Skin of body (tissue), 2 donors: ENCODE measurements around the gene DNAI4. TPM values are rescaled to one million over a fixed set of nuclear protein-coding genes. Genes with fewer than 3 reads are reported as not detected.
A peak's percentile ranks its signal among the peaks of the same experiment; 100 is the strongest.
"Not testable (repeated sequence)": the region's sequence is repeated elsewhere in the genome, so short reads cannot be mapped to it uniquely, and the experiment has no call there.

Source experiments
- DNase-seq: peaks from one replicate; lab custom pipeline; 2025; lab: John Stamatoyannopoulos, UW
- total RNA-seq: library from RNA; depleted of rRNA; stranded (reverse); fragments of >200 nt; gene quantifications from one replicate; pipeline ENCODE4 v1.2.3, GENCODE V29; 2014

DNAI4 gene, protein sequence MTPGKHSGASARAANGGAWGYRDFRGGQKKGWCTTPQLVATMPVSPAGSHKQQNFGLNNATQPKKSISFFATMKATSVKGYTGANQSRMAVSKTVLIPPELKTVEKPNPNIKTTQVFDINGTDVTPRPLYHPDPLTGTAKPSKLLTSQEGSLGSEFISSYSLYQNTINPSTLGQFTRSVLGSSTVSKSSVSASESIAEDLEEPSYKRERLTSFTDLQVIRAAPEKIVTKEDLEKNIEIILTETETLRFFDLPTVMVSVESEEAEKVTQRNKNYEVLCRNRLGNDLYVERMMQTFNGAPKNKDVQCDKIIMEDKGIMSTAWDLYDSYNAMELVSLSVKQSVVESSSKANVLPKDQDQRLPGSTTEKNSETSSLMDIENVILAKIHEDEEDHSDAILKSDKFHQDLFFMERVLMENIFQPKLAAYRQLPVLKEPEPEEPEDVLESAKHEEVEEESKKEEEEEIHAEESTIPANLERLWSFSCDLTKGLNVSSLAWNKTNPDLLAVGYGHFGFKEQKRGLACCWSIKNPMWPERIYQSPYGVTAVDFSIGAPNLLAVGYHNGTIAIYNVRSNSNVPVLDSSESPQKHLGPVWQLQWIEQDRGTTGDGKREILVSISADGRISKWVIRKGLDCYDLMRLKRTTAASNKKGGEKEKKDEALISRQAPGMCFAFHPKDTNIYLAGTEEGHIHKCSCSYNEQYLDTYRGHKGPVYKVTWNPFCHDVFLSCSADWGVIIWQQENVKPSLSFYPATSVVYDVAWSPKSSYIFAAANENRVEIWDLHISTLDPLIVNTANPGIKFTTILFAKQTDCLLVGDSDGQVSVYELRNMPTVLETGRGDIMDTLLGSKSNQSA
- total RNA-seq = 16.2 TPM

DNA sequence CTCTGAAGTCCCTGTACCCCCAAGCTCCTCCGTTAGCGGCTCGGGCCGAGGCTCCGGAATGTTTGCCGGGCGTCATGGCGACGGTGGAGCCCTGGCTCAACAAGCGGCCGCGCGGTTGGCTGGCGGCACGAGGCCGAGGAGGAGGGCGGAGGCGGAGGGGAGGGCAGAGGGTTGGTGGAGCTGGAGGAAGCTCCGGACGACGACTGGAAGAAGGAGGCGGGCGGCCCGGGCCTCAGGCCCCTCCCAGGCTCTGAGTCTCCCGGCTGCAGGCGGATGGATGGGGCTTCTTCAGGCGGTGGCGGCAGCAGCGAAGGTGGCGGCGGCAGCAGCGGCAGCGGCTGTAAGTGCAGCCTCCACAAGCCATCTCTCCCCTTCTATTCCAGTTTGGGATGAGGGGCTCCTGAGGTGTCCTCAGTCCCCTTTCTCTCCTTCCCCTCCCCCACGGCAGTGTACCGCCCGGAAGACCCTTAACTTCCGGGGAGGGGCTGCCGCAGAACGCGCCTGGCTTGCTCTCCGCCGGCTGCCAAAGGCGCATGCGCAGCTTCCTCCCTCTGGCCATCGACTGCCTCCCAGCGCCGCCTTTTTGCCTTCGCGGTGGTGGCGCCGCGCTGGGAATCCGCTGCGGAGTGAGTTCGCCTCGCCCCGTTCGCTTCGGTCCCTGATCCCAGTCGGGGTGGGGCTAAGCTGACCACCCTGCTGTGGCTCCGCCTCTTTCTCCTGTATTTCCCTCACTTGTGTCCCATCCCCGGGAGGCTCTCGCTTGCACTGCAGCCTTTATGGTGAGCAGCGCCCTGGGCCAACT, at the start of gene DNAI4, which contains the start of gene MIER1:
TSS of gene DNAI4 (minus strand) at position 101 of the 802 bp plus-strand sequence. CDS start at position 76, 25 bp downstream.
TSS of gene MIER1 (plus strand) at position 235 of the 802 bp plus-strand sequence. CDS start at position 274, 39 bp downstream.
- peak; percentile 96 for DNase-seq

DNA sequence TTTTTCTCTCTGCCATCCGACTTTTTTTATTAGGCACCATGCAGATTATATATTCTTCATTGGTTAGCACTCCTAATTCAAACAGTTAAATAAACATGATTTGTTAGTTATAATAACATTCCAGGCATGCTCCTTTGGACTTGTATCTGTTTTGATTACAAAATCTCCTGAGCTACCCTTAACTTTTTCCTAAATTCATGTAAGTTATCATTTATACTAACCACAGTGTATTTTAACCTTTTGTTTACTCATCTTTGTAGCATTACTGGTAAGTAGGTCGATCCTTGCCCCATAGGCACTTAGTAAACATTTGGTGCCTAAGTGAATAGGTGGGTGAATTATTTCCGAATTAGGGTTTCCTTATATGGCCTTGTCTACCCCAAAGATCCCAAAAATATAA, 43.9 kb upstream of the DNAI4 start:
- DNase-seq = no peak

DNA sequence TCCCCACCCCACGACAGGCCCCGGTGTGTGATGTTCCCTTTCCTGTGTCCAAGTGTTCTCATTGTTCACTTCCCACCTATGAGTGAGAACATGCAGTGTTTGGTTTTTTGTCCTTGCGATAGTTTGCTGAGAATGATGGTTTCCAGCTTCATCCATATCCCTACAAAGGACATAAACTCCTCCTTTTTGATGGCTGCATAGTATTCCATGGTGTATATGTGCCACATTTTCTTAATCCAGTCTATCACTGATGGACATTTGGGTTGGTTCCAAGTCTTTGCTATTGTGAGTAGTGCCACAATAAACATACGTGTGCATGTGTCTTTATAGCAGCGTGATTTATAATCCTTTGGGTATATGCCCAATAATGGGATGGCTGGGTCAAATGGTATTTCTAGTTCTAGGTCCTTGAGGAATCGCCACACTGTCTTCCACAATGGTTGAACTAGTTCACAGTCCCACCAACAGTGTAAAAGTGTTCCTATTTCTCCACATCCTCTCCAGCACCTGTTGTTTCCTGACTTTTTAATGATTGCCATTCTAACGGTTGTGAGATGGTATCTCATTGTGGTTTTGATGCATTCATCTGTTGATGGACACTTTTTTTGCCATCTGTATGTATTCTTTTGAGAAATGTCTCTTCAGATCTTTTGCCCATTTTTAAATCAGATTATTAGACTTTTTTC, 41.7 kb upstream of the DNAI4 start:
- DNase-seq = not testable (repeated sequence)

DNA sequence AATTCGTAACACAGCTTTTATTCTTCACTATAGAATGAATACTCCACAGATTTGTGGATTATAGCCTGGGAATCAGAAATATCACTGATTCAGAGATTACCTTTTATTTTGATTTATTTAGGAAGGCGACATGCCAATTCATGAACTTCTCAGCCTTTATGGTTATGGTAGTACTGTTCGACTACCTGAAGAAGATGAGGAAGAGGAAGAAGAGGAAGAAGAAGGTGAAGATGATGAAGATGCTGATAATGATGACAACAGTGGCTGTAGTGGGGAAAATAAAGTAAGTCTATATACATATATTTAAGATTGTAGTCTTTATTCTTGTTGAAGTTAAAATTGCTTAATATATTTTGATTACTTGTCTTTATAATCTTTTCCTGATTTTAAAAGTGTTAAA, 33.3 kb upstream of the DNAI4 start:
- DNase-seq = no peak

DNA sequence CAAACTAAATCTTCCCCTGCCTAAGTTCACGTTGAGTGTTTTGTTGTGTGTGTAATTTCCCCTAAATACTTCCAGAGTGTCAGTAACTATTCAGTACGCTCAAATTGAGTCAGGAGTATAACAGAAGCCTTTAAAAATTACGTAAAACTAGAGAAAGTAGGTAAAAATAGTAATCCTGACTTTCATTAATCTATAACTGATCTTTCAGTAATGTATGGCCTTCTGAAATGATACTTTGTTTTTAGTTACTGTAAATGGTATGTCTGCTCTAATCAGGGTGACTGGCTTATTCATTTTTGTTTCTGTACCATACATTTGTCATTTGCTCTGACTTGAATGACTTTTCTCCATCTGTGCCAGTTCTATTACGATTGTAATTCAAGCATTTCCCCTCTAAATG, 29.6 kb upstream of the DNAI4 start:
- DNase-seq = no peak

DNA sequence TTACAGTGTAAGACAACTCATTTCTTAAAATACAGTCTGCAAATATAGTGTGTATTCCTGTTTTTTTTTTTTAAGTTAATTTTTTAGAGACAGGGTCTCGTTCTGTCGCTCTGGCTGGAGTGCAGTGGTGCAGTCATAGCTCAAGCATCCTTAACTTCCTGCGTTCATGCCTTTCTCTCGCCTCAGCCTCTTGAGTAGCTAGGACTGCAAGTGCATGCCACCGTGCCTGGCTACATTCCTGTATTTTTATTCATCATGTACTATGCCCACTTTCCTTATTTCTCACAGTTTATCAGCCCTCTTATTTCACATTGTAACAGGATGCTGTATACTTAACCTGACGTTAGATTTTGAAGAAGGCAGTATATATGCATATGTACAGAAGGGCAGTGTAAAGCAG, 26.9 kb upstream of the DNAI4 start:
- no peak for DNase-seq

DNA sequence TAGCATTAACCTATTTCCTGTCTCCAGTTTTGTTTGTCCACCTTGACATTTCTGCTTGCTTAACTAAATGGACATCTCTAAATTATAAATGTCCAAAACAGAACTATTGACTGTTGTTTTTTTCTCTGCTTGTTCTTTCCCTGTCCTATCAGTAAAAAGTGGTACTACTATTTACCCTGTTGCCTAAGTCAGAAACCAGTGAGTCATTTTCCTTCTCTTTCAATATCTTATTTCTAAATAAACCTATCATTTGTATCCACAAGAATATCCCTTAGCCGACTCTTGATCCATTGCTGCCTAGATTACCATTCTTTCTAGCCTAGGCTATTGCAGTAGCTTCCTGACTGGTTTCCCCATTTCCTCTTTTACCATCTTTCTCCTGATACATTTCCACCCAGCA, 22.6 kb upstream of the DNAI4 start:
- DNase-seq = no peak

DNA sequence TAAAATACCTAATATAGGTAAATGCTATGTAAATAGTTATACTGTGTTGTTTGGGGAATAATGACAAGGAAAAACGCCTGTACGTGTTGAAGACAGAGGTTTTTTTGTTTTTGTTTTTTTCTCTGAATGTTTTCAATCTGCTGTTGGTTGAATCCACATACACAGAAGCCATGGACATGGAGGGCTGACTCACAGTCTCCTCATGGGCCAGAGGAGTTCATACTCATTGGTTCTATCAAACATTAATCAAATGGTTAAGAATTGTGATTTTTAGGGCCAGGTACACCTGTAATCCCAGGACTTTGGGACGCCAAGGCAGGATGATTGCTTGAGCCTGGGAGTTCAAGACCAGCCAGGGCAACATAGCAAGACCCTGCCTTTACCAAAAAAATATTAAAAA, 20.7 kb upstream of the DNAI4 start:
- DNase-seq = no peak

DNA sequence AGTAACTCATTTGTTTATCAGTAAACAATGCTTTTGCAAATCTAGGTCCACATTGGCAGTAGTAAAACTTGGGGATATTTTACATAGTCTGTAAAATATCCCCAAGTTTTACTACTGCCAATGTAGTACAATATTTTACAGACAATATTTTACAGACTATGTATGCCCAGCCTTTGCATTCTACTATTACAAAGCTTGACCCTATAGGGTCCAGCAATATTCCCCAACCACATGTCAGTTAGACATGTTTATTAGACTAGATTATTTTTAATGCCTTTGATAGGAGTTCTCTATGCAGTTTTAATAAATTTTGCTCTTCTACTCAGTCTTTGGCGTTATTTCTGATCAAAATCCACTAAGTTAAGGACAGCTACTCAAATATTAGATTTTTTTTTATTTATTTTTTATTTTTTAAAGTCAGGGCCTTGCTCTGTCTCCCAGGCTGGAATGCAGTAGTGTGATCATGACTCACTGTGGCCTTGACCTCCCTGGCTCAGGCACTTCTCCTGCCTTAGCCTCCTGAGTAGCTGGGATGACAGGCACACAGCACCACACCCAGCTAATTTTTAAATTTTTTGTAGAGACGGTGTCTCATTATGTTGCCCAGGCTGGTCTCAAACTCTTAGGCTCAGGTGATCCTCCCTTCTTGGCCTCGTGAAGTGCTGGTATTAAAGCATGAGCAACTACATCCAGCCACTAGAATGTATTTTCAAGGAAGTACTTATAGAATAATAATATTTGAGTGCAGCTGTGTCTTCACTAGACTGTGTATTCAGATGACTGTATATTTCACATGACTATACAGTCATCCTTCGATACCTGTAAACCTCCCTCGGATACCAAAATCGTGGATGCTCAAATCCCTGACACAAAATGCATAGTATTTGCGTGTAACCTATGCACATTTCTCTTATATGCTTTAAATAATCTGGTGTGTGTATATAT, 19.9 kb upstream of the DNAI4 start:
- DNase-seq = no peak

DNA sequence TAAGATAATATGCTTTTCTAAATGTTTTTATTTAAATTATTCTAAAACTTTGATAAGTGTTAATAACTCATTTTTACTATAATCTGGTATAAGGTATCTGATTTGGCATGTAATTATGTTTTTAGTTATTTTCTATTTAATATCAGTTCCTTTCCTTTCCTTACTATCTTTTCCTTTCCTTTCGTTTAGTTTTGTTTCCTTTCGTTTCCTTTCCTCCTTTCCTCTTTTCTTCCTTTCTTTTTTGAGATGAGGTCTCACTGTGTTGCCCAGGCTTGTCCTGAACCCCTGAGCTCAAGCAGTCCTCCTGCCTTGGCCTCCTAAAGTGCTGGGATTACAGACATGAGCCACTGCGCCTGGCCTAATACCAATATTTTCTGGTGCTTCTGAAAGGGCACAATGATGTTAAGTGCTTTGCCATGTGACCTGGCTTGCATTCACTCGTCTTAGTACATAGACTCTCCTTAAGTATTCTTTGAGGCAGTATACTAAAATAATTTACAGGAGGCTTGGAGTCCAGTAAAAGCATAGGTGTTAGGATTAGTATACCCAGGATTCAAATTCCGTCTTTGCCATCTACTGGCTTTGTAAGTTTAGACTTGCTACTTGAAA, 18.8 kb upstream of the DNAI4 start:
- DNase-seq = no peak

DNA sequence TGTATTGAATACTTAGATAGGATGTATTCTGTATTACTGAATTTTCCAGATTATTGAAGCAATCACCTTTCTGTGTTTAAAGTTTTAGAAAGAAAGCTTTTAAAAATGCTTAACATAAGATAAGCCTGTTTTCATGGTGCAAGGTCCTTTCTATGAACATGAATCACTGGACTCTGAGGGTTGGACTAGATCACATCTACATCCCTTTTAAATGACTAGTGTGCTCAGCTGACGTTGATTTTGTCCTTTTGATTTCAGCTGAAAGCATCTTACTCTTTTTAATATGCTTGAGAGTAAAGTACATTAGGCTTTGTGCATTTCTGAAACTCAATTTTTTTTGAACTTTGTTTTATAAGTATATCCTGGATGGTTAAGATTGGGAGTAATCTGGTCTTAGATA, 16.3 kb upstream of the DNAI4 start:
- DNase-seq = no peak

DNA sequence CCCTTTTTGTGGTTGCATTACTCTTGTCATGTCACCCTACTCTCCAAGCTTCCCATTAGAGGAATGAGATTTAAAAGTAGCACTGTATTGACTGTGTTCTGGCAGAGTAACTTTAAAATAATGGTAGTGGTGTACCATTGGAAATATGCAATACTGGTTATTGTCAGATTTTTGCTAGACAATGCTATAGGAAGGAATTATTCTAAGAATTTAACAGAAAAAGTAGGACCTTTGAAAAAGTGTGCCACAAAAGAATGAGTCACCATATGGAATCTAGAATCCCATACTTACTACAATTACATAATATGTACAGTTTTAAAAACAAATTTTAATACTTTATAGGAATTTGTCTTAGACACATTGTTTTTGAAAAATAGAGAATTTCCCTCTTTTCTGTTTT, 14.0 kb upstream of the DNAI4 start:
- DNase-seq = no peak

DNA sequence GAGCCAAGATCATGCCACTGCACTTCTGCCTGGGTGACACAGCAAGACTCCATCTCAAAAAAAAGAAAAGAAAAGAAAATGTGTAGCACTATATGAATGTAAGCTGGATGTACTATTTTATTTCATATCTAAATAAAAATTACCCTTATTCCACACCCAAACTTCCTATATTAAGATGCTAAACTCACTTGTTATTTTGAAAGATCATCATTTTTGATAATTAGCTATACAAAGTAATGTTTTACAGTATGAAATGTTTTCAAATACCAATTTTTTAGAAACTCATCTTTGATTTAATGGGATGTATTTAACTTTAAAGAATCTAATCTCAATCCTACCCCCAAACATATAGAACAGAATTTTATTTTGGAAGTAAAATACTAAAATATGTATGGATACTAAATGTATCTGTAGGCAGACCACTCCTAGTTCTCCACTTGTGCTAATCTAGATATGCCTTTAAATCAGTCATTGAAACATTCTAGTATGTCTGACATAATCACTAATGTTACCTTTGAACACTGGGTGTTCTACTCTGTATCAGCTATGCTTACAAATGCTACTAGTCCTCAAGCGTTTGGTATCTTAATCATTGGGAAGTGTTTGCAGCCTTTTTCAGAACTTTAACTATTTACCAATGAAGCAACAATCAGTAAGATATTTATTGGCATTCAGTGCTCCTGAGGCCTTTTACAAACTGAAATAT, 13.0 kb upstream of the DNAI4 start:
- no peak for DNase-seq

DNA sequence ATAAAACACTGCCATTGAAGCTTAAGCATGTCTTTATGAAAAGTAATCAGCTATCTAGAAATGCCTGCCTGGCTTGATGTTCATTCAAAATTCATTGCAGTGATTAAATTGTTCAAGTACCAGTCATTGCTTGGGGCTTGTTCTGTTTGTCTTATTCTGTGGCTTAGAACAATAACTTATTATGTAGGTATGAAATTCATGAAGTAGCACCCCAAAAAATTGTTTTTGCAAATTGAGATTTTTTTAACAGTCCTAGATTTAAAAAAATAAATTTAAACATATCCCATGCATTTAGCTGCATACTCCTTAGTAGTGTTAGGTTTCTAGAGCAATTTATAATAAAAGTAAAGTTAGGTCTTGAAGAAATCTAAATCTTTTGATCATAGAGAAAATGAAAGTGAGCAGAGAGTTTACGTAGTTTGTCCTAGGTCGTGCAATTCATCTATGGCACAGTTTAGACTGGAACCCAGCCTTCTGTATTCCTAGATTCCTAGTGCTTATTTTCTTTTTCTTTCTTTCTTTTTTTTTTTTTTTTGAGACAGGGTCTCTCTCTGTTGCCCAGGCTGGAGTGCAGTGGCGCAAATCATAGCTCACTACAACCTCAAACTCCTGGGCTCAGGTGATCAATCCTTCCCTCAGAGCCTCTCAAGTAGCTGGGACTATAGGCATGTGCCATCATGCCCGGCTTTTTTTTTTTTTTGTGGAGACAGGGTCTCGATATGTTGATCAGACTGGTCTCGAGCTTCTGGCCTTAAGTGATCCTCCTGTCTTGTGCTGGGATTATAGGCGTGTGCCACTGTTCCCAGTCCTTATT, 9.4 kb upstream of the DNAI4 start:
- no peak for DNase-seq

DNA sequence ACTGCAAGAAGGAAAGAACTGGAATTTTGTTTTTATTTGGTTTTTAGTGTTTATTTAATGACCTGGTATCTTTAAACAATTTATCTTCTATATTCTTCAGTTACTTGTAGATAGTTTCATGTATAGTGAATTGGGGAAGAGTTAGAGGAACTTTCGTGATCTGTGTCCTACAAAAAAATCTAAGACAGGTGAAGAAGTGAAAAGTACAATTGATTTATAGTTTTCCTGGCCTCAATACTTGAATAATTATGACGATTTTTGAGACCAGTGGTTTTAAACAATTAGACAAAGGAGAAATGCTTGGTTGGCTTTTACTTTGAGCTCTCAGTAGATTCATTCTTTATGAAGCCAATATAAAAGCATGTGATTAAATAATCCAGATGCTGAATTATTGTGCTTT, 7.6 kb upstream of the DNAI4 start:
- DNase-seq = no peak

DNA sequence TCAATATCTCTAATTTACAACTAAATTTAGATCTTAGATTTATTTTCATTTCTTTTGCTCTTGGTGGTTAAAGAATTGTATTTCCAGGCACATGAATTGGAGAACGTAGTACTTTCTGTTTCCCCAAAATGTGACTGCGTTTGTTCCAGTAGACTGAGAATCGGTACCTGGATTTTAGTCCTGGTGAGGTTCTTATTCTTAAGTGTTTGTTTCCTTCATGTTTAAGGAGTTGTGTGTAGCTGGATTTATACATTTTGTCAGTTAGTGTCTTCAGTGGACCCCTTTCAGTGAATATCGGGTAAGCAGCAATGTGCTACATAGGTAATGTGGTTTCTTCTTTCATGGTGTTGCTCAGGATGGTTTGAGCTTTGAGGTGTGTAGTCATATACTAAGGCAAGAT, 6.9 kb upstream of the DNAI4 start:
- DNase-seq = no peak

DNA sequence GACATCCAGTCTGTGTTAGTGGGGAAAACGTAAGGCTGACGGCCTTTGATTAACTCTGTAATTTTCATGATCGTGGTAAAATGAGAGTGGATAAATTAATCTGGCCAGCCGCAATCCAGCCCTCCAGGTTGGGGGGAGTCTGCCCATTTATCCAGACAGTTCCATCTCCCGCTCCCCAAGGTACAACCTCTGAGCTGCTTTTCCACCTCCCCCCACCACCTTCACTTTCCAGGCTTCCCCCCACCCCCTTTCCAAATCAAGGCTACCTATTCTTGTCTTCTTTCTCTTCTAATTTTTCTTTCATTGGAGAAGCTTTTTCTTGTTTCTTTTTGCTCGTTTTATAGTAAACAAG, 6.1 kb upstream of the DNAI4 start:
- no peak for DNase-seq
